HG03378 (cell line): Measurements from ENCODE around the gene SMAD7.

ENCODE experiments used
- ATAC-seq: cut with Tn5 transposase; IDR thresholded peaks from one replicate; pipeline ENCODE4 v1.9.1; 2021; ENCODE audit warnings: mild to moderate bottlenecking, moderate library complexity; ENCODE audit not compliant: unreplicated experiment

SMAD7 gene

DNA sequence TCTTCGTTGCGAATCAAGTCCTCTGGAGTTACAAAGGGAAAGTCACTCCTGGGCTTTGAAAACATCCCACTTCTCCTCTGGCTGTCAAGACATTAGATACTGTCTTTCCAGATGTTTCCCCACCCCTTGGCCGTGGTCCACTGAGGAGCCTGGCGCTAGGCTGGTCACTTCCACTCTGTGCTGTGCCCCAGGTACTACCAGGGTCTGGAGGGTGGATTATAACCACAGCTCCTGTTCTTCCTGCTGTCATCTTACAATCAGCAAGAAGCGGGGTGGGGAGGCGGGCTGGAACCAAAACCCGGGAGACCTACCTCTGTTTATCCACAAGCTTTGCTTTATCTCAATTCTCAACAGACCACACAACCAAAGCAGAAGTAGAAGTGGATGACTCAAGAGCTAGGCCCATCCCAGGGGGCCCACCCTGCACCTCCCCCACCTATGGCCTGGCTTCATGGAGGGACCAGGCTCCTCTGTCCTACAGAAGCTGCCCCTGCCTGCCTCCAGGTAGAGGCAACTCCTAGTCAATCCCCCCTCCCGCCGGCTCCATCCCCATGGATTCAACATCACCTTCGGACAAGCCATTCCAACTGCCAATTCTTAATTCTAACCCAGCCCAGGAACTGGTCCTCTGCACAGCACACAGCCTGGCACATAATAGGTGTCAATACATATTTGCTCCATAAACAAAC lies 17.8 kb downstream of the SMAD7 start:
- ATAC-seq, result no peak

DNA sequence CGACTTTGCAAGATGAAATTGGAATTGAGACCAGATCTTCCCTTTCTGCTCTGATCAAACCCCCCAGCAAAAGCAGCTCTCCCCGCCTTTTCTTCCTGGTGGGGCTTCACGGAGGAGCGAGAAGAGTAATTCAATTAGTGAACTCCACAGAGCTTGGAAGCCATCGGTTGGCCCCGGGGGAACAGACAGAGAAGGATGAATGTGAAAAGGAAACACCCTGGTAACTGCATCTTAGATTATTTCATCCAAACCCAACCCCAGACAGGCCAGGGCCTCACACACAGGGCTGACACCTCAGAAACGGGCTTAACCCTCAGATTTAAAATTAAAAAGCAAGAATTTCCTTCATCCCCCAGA lies 18.3 kb downstream of the SMAD7 start:
- no peak for ATAC-seq

DNA sequence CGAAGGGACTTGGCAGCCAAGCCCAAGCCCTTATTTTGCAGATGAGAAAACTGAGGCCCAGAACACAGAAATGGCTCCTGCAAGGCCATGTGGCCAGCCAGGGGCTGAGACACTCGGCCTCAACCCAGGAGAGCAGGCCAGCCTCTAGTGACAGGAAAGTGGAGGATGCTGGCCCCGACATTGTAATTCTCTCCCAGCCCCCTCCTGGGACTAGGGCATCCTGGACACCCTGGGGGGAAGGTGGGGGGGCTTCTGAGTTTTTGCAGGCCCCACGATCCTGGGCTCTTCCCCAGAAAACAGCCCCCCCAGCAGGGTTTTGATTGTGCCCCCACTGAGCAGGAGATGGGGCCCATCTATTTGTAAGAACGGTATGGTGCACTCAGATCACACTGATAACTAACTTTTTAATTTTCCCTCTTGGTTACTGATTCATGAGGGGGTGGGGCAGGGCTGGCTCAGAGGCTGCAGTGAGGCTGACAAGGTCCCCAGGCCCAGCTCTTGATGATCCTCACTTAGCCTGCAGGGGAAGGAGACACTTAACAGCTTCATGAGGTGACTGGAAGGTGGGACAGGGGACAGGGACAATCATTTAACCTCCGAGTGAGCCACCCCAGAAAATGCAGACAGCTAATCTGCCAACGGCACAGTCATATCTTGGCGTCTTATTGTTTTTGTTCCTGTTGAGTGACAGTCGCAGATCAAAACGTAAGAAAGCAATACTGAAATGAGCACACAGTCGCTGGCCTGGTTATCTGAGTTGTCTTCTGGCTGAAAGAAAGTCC lies 18.9 kb downstream of the SMAD7 start:
- peak; percentile 28 for ATAC-seq

DNA sequence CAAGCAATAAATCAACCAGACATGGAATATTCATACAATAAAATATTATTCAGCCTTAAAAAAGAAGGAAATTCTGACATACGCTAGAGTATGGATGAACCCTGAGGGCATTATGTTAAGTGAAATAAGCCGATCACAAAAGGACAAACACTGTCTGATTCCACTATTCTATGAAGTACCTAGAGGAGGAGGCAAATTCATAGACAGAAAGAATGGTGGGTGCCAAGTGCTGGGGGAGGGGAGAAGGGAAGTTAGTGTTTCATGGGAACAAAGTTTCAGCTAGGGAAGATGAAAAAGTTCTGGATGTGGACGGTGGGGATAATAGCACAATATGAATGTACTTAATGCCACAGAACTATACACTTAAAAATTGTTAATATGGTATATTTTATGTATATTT lies 19.8 kb downstream of the SMAD7 start:
- no peak for ATAC-seq

DNA sequence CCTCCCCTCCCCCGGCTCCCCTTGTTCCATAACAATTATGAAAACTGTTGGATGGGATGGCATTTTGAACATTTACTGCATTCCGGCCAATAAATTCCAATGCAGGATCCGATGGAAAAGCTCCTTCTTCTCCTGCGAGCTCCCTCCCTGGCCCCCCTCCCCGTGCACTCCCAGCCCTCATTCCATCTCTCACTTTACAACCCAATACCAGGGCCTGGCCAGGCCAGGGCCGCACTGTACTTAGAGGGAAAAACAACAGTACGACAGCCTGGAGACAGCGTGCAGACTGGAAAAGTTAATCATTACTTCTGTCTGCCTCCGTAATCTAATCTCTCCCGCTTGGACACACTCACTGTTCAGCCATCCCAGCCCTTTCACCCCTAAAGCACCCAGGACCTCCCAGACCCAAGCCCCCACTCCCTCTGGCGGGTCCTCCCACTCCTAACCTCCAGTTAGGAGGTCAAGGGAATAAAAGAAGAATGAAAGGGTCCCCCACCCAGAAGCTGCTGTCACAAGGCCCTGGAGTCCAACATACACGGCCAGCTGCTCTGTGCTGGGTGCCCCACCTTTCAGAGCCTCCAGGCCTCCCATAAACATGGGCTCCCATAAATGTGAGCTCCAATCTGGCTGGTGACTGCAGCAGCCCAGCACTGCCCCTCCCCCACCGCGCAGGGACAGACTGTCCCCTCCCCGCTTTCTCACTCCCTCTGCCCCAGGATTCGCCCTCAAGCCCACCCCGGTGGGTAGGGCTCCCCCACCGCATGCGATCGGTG lies 20.6 kb downstream of the SMAD7 start:
- no peak for ATAC-seq

DNA sequence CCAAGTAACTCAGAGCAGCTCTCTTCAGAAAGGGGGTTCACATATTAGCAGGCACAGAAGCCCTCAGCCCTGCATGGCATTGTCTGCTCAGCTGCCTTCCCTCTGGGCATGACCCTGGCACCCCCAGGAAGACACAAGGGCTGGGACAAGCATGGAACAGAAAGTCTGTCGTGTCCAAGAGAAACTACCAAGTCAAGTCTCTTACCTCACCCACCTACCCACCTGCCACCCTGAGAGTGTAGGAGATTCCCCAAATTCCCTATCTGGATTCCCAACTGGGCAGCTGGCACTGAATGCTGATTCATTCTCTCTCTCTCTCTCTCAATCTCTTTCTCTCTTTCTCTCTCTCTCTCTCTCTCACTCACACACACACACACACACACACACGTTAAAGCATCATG lies 21.6 kb downstream of the SMAD7 start:
- ATAC-seq, result no peak

DNA sequence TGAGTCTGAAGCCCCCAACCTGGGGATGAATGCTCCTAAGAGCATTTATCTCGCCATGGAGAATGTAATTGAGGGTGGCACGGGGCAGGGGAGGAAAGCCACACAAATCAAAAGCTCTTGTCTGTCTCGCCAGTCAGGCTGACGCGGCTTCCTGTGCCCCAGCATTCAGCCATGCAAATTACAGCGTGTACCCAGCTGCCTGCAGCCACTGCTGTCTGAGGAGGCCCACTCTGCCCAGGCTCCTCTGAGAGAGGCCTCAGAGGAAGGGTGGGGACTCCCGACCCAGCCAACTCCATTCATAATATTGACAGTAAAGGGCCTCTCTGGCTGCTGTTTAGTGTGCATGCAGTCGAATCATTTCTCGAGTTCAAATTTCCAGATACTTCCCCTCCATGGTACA lies 22.0 kb downstream of the SMAD7 start:
- ATAC-seq, result peak; percentile 71

DNA sequence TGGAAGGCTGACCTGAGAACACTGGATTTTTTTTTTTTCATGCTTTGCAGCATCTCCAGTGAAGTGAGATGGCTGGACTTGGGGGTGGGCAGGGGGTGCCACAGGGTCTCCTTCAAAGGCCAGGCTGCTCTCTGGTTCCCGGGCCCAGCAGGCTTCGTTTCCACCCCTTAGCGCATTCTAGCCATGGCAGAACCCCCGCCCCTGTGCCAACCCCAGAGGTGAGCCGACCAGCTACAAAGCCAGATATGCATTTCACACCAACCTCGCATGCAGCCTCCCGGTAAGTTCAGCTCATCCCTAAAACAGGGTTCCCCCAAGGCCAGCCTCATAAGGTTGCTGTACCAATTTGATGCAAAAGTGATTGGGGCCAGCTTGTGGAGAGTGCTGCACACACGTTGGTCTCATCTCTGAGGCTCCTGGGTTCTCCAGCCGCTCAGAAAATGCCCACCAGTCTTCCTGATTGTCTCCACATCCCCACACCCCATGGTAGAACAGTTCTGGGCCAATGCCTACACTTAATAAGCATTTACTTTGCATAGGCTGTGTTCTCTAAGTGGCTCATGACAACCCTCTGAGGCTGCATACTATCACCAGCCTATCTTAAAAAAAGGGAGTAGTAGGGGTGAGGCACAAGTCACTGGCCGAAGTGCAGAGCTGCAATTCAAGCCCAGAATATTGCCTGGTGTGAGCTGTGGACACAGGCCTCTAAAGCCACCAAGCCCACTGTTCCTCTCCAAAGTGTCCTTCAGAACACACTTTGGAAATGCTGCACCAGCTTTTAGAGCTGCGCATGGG lies 23.3 kb downstream of the SMAD7 start:
- ATAC-seq, result no peak

DNA sequence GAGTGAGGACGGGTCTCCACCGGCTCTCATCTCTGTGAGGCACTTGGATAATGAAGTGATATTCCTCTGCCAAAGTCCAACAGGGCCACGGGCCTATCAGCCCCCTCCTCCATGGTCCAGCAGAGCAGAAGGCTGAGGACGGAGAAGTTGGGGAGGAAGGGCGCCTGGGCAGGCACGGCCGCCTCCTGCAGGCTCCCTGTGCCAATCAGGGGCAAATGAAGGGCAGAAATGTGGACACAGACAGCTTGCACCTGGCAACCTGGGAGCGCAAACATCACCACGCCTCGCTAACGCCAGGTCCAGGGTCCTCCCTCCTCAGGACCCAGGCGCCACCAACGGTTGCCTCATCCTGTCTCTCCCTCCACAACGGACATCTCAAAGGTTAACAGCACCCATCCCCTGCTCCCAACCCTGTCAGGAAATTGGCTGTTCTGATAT lies 24.3 kb downstream of the SMAD7 start:
- no peak for ATAC-seq

DNA sequence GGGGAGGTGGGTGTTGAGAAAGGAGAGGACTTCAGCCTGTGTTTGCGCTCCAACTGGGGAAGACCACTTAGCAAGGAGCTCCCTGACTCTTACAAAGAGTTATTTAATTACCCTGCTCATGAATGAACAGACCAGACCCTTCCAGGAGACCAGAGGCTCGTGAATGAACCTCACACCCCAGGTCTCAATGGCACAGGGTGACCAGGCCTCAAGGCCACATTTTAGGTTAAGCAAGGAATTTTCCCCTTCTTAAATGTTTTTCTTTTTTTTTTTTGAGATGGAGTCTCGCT lies 25.3 kb downstream of the SMAD7 start:
- ATAC-seq, result no peak

DNA sequence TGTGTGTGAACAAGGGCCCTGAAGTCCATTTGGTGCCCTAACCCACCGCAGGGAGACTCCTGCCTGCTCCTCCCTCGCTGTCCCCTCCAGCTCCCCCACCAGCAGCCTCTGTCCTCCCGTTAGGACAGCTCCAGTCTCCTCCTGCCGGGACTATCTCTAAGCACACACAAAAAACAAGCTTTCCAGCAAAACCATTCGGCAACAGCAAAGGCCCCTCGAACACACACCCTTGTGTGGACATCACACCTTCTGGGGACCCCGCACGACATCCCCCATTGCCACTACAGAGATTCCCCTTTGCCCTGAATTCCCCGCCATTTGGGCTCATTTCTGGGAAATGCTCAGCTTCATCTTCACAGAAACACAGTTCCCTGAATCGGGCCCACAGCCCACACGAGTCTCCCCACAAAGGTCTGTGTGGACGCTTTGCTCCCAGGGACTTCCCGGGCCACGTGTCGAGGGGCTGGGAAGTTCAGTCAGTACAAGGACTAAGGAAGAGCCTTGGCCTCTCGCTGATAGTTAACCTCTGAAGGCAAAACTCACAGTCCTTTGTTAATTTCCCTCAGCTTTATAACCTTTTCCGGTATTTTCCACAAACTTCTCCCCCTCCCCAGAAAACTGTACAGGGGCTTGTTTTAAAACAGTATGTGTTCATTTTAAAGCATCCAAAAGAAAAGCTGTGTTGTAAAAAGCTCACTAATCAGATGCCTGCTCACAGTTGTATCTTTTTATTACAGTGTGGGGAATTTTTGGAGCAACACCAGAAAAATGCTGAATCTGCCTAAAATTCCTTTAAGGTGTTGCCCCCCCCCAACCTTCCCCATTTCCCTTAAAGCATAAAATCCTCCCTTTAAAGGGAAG lies 25.9 kb downstream of the SMAD7 start:
- no peak for ATAC-seq

DNA sequence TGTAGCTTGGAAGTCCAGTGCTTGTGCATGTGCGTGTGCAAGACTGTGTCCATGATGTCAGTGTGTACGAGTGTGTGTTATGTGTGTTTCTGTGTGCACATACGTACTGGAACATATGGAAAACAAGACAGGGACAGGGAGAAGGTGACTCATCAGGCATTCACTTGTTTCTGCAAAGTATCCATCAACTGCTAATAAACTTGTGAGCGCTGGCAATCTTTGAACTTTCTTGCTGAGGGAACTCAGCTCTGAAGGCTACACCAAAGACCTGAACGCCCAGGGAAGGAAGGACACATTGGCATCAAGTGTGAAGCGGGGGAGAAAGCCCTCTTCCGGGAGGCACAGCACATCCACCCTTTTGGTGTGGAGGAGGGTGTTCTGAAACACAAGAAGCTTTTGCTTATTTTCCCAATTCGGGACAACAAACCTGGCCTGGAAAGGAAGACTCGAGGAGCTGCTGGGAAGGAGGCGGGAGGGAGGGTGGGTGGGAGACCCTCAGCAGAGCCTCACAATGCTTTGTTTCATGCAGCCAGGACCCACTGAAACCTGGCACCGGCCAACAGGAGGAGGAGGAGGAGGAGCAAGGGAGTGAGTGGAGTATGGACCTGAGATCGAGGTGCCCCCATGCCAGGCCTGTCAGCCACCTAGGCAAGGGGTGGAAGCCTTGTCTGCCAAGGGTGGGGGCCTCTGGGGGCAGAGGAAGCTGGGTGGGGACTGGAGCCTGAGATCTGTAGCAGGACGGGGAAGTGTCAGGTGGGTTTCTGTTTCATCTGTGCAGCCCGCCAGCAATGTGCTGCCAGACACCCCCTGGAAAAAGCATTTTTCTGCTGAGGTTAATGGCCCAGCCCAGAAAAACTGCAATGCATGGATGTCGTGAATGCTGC lies 26.8 kb downstream of the SMAD7 start:
- no peak for ATAC-seq

DNA sequence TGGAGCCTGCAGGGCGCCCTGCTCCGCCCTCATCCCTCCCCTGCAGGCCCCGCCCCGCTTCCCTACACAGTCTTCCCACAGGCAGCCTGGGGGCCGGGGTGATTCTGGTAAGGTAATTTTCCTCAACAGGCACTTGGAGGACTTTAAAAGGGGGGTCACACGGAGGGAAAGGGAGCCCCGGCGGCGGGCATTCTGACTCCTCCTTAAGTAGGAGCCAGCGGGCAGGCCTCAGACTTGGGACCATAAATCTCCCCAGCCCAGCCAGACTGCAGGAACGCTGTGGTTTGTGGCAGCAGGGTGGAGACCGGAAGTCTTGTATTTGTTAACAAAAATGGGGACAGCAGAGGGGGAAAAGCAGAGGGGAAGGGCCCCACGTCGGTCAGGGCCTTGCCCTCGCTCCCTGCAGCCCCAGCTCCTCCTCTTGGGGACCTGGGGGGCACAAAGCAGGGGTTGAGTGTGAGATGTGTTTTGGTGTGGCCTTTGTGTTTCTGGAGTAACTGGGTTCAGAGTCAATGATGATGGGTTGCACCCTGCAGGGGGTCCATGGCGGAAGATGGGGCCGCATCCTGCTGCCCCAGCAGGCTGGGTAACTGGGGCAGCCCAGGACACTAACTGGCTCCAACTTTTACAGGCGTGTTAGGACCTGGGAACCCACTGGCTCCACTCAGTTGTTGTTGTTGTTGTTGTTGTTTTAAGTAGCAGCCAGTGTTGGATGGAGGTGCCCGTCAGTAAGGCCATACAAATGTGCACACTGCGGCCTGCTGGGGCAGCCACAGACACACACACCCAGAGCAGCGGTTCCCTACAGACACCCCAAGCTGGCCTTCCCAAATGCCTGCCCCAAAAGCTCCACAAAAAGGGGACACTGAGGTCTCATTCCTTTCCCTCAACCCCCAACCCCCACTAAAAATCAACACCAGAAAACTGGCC lies 27.7 kb downstream of the SMAD7 start:
- ATAC-seq, result no peak

DNA sequence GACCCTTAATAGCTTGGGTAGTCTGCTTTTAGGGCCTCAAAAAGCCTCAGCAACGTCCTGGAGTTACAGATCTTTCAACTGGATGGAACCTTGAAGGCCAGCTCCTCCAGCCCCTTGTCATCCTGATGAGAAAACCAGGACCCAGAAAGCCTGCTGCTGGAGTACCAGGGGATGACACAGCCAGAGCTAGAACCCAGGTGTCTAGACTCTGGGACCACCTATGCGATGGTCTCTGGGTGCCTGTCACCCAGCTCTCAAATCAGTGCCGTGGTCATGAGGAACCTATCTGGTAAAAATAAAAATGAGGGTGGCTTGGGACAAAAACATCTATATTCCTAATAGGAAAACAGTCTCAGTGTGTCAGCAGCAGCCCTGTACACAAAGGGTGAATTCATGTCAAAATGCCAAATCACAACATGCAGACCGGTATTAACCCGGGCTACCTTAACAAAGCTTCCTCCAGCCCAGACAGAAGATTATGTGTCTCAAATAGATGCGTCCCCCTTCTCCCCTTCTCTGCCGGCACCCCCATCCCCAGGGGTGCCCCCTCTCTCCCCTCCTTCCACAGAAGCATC lies 28.5 kb downstream of the SMAD7 start:
- ATAC-seq, result no peak

DNA sequence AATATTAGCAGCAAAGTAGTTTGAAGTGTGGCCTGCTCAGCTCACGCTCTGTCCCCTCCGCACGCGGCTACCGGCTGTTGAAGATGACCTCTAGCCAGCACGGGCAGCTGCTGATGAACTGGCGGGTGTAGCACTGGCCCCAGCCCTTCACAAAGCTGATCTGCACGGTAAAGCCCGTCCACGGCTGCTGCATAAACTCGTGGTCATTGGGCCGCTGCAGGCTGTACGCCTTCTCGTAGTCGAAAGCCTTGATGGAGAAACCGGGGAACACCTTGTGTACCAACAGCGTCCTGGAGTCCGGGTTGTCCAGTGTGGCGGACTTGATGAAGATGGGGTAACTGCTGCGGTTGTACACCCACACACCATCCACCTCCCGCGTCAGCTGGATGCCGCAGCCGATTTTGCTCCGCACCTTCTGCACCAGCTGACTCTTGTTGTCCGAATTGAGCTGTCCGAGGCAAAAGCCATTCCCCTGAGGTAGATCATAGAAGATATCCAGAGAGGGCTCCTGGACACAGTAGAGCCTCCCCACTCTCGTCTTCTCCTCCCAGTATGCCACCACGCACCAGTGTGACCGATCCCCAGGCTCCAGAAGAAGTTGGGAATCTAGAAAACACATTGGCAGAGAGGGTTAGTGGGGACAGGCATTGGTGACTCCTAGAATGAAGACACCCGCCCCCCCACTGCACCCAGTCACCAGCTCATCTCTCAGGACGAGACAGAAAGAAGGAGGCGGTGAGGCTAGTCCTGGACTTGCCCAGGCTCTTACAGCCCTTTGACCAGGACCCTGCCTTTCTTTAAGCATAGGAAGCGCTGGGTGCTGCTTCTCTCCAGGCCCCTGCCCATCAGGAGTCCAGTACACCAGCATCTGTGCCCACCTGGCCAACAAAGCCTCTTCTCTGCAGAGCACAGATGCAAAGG lies 29.2 kb downstream of the SMAD7 start:
- no peak for ATAC-seq

DNA sequence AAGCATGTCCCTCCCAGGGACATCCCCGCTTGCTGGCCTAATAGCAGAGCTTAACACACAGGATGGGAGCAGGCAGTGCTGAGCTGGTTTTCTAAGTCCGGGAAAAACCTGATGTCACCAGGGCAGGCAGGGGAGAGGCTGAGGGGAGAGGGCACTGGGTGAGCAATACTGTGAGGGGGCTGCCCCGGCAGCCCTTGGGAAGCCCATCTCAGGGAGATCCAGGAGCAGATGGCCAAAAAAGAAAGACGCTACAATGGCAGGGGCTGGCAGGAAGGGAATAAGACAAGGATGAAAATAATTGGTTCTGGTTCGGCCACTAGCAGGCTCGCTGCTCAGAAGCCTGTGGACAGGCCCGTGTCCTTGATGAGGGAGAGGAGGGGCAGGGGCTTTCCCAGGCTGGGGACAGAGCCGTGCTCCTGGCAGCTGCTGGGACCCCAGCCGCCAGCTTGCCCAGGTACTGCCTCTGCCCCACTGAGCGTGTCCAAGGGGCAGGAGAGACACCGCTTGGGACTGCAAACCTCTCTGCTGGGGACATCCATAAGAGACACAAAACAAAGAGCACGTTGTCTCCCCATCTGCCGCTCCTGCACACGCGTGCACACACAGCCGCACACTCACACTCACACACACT lies 30.2 kb downstream of the SMAD7 start:
- no peak for ATAC-seq
